Measurements from ENCODE around the gene RNU5B-1.
"Not testable (repeated sequence)": the region's sequence is repeated elsewhere in the genome, so short reads cannot be mapped to it uniquely, and the experiment has no call there.

Gene RNU5B-1

DNA sequence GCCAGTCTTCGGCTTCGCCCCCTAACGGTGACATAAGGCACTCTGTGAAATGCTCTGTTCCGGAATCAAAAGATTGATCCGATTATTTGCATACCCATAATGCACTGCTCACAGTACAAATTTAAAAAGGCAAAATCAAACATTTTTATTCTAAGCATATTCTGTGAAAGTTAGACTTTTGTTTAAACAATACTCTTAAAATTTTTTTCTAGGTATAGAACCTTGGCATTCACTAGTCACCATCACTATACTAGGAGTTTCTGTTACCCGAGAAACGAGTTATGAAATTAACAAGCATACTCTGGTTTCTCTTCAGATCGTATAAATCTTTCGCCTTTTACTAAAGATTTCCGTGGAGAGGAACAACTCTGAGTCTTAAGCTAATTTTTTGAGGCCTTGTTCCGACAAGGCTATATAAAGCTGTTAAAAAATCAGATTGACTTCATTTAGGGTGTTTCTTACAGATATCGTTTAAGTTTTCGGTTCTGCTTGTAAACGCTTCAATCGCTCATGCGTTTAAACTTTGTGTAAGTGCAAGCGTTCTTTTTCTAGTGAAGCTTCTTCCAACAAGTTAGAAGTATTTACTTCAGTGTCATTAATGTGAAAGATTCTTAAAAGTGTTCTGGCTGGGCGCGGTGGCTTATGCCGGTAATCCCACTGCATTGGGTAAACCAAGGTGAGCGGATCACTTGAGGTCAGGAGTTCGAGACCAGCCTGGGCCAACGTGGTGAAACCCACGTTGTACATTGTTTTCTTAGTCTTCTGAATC lies at the start of gene RNU5B-1:
Gene RNU5B-1, plus strand, starts transcription at position 297 of the 769 bp plus-strand sequence.
- peak within 1 kb of the TSS; percentile 33 for H3K4me3 ChIP-seq (ENCODE audit: low read depth, low read length)

DNA sequence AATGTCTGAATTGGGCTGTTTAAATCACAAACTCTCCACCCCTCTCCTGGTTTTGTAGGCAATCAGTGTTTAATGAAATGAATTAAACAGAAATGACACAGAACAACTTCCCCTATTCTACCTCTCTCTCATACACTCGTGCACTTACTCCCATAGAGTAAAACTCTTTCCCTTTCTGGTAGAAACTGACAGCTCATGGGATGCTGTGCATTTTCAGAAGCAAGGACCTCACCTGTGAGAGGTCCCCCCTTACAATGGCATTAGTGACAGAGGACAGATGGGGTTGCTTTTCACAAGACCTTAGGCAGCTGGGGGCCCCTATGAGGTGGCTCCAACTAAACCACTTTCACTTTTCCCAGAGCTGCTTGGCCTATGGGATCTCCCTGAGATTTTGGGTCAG lies 49.7 kb upstream of the RNU5B-1 start:
- no peak overlapping the region for H3K4me3 ChIP-seq (ENCODE audit: low read depth, low read length)

GRCh38 chr15:65255486-65256140 lies 48.9 kb upstream of the RNU5B-1 start:
- H3K4me3 ChIP-seq (ENCODE audit: low read depth, low read length), result no peak overlapping the region

- no peak overlapping the region for H3K4me3 ChIP-seq (ENCODE audit: low read depth, low read length)
Measured at GRCh38 chr15:65258375-65259262, 45.9 kb upstream of the RNU5B-1 start.

GRCh38 chr15:65259367-65259797 lies 45.1 kb upstream of the RNU5B-1 start:
- no peak overlapping the region for H3K4me3 ChIP-seq (ENCODE audit: low read depth, low read length)

- no peak overlapping the region for H3K4me3 ChIP-seq (ENCODE audit: low read depth, low read length)
Measured at GRCh38 chr15:65260968-65261367, 43.5 kb upstream of the RNU5B-1 start.

GRCh38 chr15:65263313-65263712 lies 41.2 kb upstream of the RNU5B-1 start:
- H3K4me3 ChIP-seq (ENCODE audit: low read depth, low read length), result no peak overlapping the region

- no peak overlapping the region for H3K4me3 ChIP-seq (ENCODE audit: low read depth, low read length)
Measured at GRCh38 chr15:65264863-65265430, 39.5 kb upstream of the RNU5B-1 start.

GRCh38 chr15:65266469-65266868 lies 38.0 kb upstream of the RNU5B-1 start:
- no peak overlapping the region for H3K4me3 ChIP-seq (ENCODE audit: low read depth, low read length)

- H3K4me3 ChIP-seq (ENCODE audit: low read depth, low read length), result no peak overlapping the region
Measured at GRCh38 chr15:65268411-65268810, 36.1 kb upstream of the RNU5B-1 start.

- H3K4me3 ChIP-seq (ENCODE audit: low read depth, low read length), result not testable (repeated sequence)
Measured at GRCh38 chr15:65270811-65271545, 33.5 kb upstream of the RNU5B-1 start.

GRCh38 chr15:65275104-65275727 lies 29.3 kb upstream of the RNU5B-1 start:
- H3K4me3 ChIP-seq (ENCODE audit: low read depth, low read length), result no peak overlapping the region

GRCh38 chr15:65275728-65276126 lies 28.8 kb upstream of the RNU5B-1 start:
- no peak overlapping the region for H3K4me3 ChIP-seq (ENCODE audit: low read depth, low read length)

DNA sequence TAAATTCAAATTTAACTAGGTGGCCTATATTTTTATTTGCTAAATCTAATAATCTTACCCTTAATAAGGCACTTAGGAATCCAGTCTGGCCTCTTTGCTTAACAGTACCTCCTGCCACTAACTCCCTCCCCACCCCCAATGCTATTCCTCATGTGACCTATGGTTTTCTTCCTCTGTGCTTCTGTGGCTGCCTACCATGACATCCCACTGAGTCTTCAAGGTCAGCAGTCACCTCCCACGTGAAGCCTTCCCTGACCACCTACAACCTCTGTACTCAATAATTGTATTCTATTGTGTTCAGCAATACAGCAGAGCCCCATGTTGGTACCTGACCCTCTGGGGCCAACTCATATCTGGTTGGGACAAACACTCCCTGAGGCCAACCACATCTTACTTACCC lies 27.5 kb upstream of the RNU5B-1 start:
- no peak overlapping the region for H3K4me3 ChIP-seq (ENCODE audit: low read depth, low read length)

DNA sequence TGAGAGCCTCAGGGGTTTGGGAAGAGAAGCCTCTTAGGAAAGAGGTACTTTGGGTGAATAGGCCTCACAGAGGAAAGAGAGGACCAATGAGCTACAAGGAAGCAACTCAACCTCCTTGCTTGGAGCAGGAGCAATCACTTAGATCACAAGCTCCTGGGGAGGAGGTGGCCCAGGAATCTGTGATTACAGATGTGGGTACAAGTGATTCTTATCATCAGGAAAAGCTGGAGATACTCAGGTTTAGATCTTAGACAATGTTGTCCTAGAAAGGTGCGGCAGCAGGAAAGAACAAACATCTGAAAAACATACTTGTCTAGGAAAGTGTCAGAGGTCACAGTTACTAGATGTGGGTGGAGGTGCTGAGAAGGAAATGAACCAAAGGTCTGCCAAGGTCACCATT lies 26.0 kb upstream of the RNU5B-1 start:
- no peak overlapping the region for H3K4me3 ChIP-seq (ENCODE audit: low read depth, low read length)

DNA sequence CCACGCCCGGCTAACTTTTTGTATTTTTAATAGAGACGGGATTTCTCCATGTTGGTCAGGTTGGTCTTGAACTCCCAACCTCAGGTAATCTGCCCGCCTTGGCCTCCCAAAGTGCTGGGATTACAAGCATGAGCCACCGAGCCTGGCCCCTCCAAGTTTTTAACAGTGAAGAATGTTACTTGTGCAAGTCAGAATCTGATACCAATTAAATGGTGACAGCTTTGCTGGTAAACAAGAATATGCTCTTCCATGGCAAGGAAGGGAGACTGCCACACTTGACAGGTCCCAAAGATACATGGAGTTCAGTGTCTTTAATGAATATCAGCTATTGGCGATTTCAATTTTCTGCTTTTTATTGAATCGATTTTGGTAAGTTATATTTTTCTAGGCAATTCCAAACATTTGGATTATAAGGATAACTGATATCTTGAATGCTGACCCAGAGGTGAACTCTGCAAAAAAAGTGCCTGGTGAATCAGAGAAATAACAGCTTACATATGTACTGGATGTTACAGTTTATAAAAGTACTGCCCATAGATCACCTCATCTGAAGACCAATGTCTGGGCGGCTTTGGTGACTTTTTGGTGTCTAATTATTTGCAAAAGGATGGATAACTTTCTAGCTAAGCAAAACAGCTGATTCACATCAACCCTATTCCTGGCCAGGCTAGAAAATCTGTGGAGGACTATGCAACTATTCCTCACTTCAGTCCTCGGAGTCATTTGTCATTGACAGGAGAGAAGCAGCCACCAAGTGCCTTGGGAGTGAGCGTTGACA lies 19.0 kb upstream of the RNU5B-1 start:
- peak overlapping the region; percentile 65 for H3K4me3 ChIP-seq (ENCODE audit: low read depth, low read length)

DNA sequence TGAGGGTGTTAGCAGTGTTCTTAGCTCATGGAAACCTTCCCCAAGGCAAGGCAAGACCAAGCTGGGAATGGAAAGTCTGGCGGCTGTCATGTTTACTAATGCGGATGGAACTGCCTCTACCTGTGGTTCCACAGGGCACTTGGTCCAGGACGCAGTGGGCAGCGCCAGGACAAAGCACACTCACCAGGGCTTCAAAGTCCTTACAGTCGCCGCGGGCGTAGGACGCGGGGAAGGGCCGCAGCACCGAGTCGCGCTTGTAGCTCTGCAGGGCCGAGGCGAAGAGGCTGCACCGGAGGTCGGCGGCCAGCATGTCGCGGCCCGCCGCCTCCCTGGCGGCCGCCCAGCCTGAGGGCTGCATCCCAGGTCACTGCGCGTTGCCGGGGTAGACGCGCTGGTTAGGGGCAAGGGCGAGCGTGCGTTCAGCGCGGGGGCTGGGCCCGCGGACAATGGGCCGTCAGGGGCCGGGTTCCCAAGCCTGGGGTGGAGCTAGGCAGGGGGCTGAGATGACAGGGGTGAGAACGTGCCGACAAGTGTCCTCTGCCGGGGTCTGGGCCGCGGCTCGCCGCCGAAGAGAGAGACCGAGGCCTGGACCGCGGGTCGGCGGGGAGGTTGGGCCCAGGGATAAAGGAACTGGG lies 18.3 kb upstream of the RNU5B-1 start:
- H3K4me3 ChIP-seq (ENCODE audit: low read depth, low read length), result peak overlapping the region; percentile 65

- H3K4me3 ChIP-seq (ENCODE audit: low read depth, low read length), result peak within 1 kb of the TSS; percentile 65
Measured at GRCh38 chr15:65286704-65287519, 17.6 kb upstream of the RNU5B-1 start, which contains the start of gene PARP16. Gene PARP16, minus strand, starts transcription at chr15:65286883. Its CDS starts 457 bp downstream, at chr15:65286426.
